PC-9 (cell line): ENCODE measurements around the gene SRBD1. TPM values are rescaled to one million over a fixed set of nuclear protein-coding genes. Genes with fewer than 3 reads are reported as not detected.

Experiments
- BruUV-seq: library from RNA; stranded (reverse); fragments of 400-500 nt; replicated peaks from 2 replicates; lab custom pipeline; 2021; lab: Mats Ljungman, UMichigan
- CTCF ChIA-PET: fragments of 300-600 bp; sonication (Branson Sonifier 250); formaldehyde crosslinking; loops from one replicate; lab custom pipeline; 2022; ENCODE audit warnings: antibody characterized with exemption; lab: Charles Lee
- POLR2A ChIA-PET: fragments of 300-600 bp; sonication (Branson Sonifier 250); formaldehyde crosslinking; loops from one replicate; lab custom pipeline; 2022; ENCODE audit warnings: antibody characterized with exemption; ENCODE audit not compliant: unreplicated experiment; lab: Charles Lee
- DNase-seq, 2 experiments: peaks; one replicate each; pipeline versions ENCODE4 v3.0.0 to v3.0.0-alpha.2; 2015 to 2022; ENCODE audit warnings: mixed read lengths in 1 of 2
- H2AFZ ChIP-seq: fragments of 200-600 bp; sonication (generic); 2 replicates; pipeline ENCODE4 v1.8.1; 2017; ENCODE audit warnings: antibody characterized with exemption
- H3F3A ChIP-seq: fragments of 200-600 bp; sonication (generic); 2 replicates; pipeline ENCODE4 v1.8.1; 2017; ENCODE audit warnings: antibody characterized with exemption, mild to moderate bottlenecking, low read depth; ENCODE audit not compliant: insufficient read depth
- H3K27ac ChIP-seq: fragments of 200-600 bp; sonication (generic); 2 replicates; pipeline ENCODE4 v1.6.1; 2016; ENCODE audit warnings: mixed run types
- H3K27me3 ChIP-seq: fragments of 200-600 bp; sonication (generic); 2 replicates; pipeline ENCODE4 v1.6.1; 2016; ENCODE audit warnings: low read depth, mixed run types; ENCODE audit not compliant: insufficient read depth
- H3K36me3 ChIP-seq: fragments of 200-600 bp; sonication (generic); 2 replicates; pipeline ENCODE4 v1.6.1; 2016; ENCODE audit warnings: low read depth, mixed run types
- H3K4me1 ChIP-seq: fragments of 200-600 bp; sonication (generic); replicated peaks from 2 replicates; pipeline ENCODE4 v1.6.1; 2016; ENCODE audit warnings: mixed run types; ENCODE audit not compliant: insufficient read depth
- H3K4me2 ChIP-seq: fragments of 200-600 bp; sonication (generic); 2 replicates; pipeline ENCODE4 v1.6.1; 2017; ENCODE audit warnings: mixed run types
- H3K4me3 ChIP-seq: fragments of 200-600 bp; sonication (generic); 2 replicates; pipeline ENCODE4 v1.6.1; 2016; ENCODE audit warnings: mixed run types
- H3K79me2 ChIP-seq: fragments of 200-600 bp; sonication (generic); 2 replicates; pipeline ENCODE4 v1.6.1; 2017; ENCODE audit warnings: low read depth, mixed run types
- H3K9me2 ChIP-seq: fragments of 200-600 bp; sonication (generic); 2 replicates; pipeline ENCODE4 v1.8.1; 2017; ENCODE audit warnings: mild to moderate bottlenecking; ENCODE audit not compliant: insufficient read depth
- H3K9me3 ChIP-seq: fragments of 200-600 bp; sonication (generic); 2 replicates; pipeline ENCODE4 v1.8.1; 2016; ENCODE audit warnings: low read depth; ENCODE audit not compliant: insufficient read depth
- H4K20me1 ChIP-seq: fragments of 200-600 bp; sonication (generic); 2 replicates; pipeline ENCODE4 v1.8.1; 2017; ENCODE audit not compliant: insufficient read depth
- CTCF ChIP-seq: fragments of 200-600 bp; sonication (generic); conservative IDR thresholded peaks from 2 replicates; pipeline ENCODE4 v1.6.1; 2017; ENCODE audit warnings: mixed run types, antibody characterized with exemption, mild to moderate bottlenecking, moderate library complexity
- EZH2 ChIP-seq: fragments of 200-600 bp; sonication (generic); IDR thresholded peaks from 2 replicates; pipeline ENCODE4 v1.8.0; 2017; ENCODE audit warnings: antibody characterized with exemption, low read depth
- intact Hi-C: fragments of 100-400 bp; cut with micrococcal nuclease; formaldehyde crosslinking; loops from one replicate; pipeline ENCODE4 v1.10.0; 2022; ENCODE audit not compliant: unreplicated experiment
- total RNA-seq: library from RNA; stranded (reverse); gene quantifications from 2 replicates; pipeline ENCODE4 v1.2.3, GENCODE V29; 2021

The SRBD1 gene
- total RNA-seq, 1 experiment from 2014 or later: 17.8 TPM

GRCh38 chr2:45380131-45380836, 230.8 kb downstream of the SRBD1 start:
- Histone ChIP-seq H3K27me3 (no peaks in the 10 kb centered on the region), H3K36me3 (no peaks in the 10 kb centered on the region; the same call in 1 of the 2 replicates), H3K79me2 (no peaks in the 10 kb centered on the region), H3K4me2 (no peak overlapping the region), H2AFZ (no peak overlapping the region), H3K4me3 (no peak overlapping the region), H3K9me3 (peaks cover 3% of the 10 kb centered on the region; the same call in 1 of the 2 replicates), H3K4me1 (peaks cover 6% of the 10 kb centered on the region; the same call in 1 of the 2 replicates), H4K20me1 (no peaks in the 10 kb centered on the region), H3K9me2 (no peaks in the 10 kb centered on the region), H3F3A (0 out of 2 replicates have a peak, but pooled peaks cover 4% of the 10 kb centered on the region), H3K27ac (no peak overlapping the region)
- ChIA-PET POLR2A (interaction anchor here (0.6 kb wide), 1 partner anchor 24 kb away, joined by 3 read pairs; no protein-coding TSS in a partner anchor), CTCF (no interaction called here)
- intact Hi-C loops: no loop called here
- BruUV-seq: no TSS peak
- TF ChIP-seq EZH2 (no peak), CTCF (no peak)
- peak in 1 of 2 experiments; percentile 51 for DNase-seq

GRCh38 chr2:45379399-45380087, 231.5 kb downstream of the SRBD1 start:
- H4K20me1 ChIP-seq: no peaks in the 10 kb centered on the region
- no peak for DNase-seq
- no peak for TF ChIP-seq CTCF
- TF ChIP-seq EZH2: no peak
- no peaks in the 10 kb centered on the region; the same call in 1 of the 2 replicates for H3K36me3 ChIP-seq
- H3K9me2 ChIP-seq: no peaks in the 10 kb centered on the region
- H3K79me2 ChIP-seq: no peaks in the 10 kb centered on the region
- H3K4me3 ChIP-seq: no peak overlapping the region
- BruUV-seq: no TSS peak
- ChIA-PET POLR2A (no interaction called here), CTCF (no interaction called here)
- no peak overlapping the region for H3K4me2 ChIP-seq
- H3K27me3 ChIP-seq: no peaks in the 10 kb centered on the region
- intact Hi-C loops: no loop called here
- peaks cover 6% of the 10 kb centered on the region; the same call in 1 of the 2 replicates for H3K4me1 ChIP-seq
- 0 out of 2 replicates have a peak, but pooled peaks cover 4% of the 10 kb centered on the region for H3F3A ChIP-seq
- H3K27ac ChIP-seq: no peak overlapping the region
- H2AFZ ChIP-seq: no peak overlapping the region
- peaks cover 3% of the 10 kb centered on the region; the same call in 1 of the 2 replicates for H3K9me3 ChIP-seq

GRCh38 chr2:45373534-45373933, 237.5 kb downstream of the SRBD1 start:
- Histone ChIP-seq H2AFZ (no peak overlapping the region), H3K4me2 (no peak overlapping the region), H3K9me2 (no peaks in the 10 kb centered on the region), H3K9me3 (no peaks in the 10 kb centered on the region), H3K27me3 (no peaks in the 10 kb centered on the region), H4K20me1 (no peaks in the 10 kb centered on the region), H3K27ac (no peak overlapping the region), H3K4me1 (no peaks in the 10 kb centered on the region), H3F3A (no peaks in the 10 kb centered on the region; the same call in 1 of the 2 replicates), H3K4me3 (no peak overlapping the region), H3K79me2 (no peaks in the 10 kb centered on the region), H3K36me3 (no peaks in the 10 kb centered on the region; the same call in 1 of the 2 replicates)
- intact Hi-C loops: no loop called here
- TF ChIP-seq CTCF: no peak
- no peak for TF ChIP-seq EZH2
- no peak for DNase-seq
- CTCF ChIA-PET: no interaction called here
- BruUV-seq: no TSS peak
- POLR2A ChIA-PET: no interaction called here
